Coronary artery (tissue), 2 donors: ENCODE measurements around the gene RBAK.
"Not testable (repeated sequence)": the region's sequence is repeated elsewhere in the genome, so short reads cannot be mapped to it uniquely, and the experiment has no call there.

Experiments used
- DNase-seq: peaks from one replicate; pipeline ENCODE4 v3.0.0-alpha.2; 2017; ENCODE audit warnings: low spot score
- H3K27ac ChIP-seq, 2 donors: fragments of 200-600 bp; sonication (generic); one replicate each; pipeline ENCODE4 v1.5.1; 2016 to 2019
- H3K4me3 ChIP-seq: fragments of 200-600 bp; sonication (generic); 2 replicates; pipeline ENCODE4 v1.5.1; 2016; ENCODE audit warnings: mild to moderate bottlenecking, moderate library complexity
- TF ChIP-seq, protein P1 (sequence below): fragments of 200-600 bp; sonication (generic); IDR thresholded peaks from one replicate; pipeline ENCODE4 v1.5.1; 2019; ENCODE audit warnings: antibody characterized with exemption

The RBAK gene

DNA sequence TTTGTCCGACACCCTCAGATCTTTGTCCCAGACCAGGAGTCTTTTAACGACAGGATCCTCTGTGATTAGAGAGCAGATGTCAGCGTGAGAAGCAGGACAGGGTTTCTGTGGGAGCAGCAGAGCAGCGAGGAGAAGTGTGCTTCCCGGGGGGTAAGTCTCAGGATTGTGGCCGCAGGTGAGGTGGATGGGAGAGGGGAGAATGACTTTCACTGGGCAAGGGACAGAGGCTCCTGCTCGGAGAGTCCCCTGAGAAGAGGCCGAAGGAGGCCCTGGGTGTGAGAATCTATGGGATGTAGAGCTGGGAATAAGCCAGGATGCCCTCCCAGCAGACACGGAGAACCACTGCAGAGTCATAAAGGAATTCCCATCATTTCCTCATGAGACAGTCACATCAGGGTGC lies 10.4 kb upstream of the RBAK start:
- no peak for DNase-seq
- Histone ChIP-seq H3K27ac (no peak overlapping the region), H3K4me3 (no peak overlapping the region)
- TF ChIP-seq, protein P1, sequence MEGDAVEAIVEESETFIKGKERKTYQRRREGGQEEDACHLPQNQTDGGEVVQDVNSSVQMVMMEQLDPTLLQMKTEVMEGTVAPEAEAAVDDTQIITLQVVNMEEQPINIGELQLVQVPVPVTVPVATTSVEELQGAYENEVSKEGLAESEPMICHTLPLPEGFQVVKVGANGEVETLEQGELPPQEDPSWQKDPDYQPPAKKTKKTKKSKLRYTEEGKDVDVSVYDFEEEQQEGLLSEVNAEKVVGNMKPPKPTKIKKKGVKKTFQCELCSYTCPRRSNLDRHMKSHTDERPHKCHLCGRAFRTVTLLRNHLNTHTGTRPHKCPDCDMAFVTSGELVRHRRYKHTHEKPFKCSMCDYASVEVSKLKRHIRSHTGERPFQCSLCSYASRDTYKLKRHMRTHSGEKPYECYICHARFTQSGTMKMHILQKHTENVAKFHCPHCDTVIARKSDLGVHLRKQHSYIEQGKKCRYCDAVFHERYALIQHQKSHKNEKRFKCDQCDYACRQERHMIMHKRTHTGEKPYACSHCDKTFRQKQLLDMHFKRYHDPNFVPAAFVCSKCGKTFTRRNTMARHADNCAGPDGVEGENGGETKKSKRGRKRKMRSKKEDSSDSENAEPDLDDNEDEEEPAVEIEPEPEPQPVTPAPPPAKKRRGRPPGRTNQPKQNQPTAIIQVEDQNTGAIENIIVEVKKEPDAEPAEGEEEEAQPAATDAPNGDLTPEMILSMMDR, result no peak

DNA sequence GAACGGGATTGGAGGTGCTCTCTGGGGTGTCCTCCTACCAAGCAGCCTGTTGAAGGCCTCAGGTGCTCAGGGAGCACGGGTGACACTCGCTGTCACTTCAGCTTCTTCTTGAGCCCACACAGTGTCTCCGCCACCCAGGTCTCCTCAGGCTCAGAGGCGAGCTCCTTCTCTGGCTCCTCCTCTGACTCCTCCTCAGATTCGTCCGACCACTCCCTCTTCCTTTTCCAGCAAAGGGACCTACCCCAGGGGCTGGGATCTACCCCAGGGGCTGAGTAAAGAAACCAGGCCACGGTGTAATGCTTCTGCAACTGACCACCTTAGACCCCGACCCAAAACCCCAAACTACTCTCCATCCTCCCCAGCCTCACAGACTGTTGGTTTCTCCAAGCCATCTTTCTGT lies 9.2 kb upstream of the RBAK start:
- H3K4me3 ChIP-seq, result no peak overlapping the region
- TF ChIP-seq, protein P1, result no peak
- no peak for DNase-seq
- no peak overlapping the region for H3K27ac ChIP-seq

DNA sequence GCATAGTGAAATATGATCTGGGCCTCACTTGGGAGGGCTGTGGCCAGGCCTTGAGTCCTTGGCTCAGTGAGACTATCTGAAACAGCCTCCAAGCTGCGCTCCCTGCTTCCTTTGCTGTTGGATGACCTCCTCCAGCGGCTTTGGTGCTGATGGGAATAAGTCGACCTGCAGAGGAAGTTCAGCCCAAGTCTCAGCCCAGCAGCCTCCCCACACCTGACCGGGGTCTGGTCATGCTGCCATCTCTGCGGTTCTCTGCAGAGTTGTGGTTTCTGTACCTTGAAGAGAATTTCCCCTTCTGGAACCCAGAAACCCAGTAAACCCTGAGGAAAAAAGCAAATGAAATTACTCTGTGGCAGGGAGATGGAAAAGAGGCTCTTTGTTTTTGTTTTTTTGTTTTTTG lies 4.6 kb upstream of the RBAK start:
- Histone ChIP-seq H3K4me3 (no peak overlapping the region), H3K27ac (no peak overlapping the region)
- DNase-seq, result no peak
- TF ChIP-seq, protein P1, result no peak

DNA sequence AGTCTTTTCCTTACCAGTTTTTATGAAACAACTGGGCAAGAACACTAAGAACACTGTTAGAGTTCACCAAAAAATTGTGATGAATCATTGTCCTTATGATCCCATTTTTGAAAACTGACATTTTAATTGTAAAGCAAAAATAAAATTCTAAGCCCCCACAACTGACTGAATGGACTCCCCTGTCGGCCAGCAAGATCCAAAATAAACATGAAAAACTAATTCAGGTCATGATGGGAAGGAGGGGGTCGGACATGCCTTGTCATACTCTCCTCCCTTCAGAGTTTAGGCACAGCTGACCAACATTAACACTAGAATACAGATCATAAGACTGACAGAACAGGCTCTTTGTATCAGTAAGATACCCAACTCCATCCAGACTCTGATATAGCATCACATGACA lies 2.0 kb upstream of the RBAK start:
- DNase-seq, result no peak
- TF ChIP-seq, protein P1, result no peak
- no peak overlapping the region for H3K27ac ChIP-seq
- no peak overlapping the region for H3K4me3 ChIP-seq

DNA sequence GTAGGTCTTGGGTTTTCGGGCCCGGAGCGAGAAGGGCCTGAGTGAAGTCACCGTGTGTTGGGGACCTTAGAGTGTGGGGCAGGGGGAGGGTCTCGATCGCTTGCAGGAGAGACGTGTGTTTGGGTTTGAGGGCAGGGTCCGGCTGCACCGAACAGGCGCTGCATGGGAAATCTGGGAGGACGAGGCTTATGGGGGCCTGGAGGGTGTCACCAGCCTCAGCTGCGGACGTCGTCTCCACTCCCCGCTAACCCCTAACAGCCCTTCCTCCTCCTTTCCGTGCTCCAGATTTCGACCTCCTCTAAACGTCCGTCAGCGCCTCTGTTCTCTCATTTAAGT lies 705 bp downstream of the RBAK start:
- H3K4me3 ChIP-seq, result peak overlapping the region; percentile 90
- peak overlapping the region; percentile 79 to 87 for H3K27ac ChIP-seq
- not testable (repeated sequence) for DNase-seq

DNA sequence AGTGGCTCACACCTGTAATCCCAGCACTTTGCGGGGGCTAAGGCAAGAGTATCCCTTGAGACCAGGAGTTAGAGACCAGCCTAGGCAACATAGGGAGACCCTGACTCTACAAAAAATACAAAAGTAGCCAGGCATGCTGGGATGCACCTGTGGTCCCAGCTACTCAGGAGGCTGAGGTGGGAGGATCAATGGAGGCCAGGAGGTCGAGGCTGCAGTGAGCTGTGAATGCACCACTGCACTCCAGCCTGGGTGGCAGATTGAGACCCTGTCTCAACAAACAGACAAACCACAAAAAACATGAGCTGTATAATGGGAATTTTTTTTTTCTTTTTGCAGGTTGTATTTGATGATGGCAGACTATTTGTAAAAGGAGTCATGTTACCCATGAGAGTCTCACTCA lies 1.5 kb downstream of the RBAK start:
- not testable (repeated sequence) for H3K4me3 ChIP-seq, DNase-seq, H3K27ac ChIP-seq

DNA sequence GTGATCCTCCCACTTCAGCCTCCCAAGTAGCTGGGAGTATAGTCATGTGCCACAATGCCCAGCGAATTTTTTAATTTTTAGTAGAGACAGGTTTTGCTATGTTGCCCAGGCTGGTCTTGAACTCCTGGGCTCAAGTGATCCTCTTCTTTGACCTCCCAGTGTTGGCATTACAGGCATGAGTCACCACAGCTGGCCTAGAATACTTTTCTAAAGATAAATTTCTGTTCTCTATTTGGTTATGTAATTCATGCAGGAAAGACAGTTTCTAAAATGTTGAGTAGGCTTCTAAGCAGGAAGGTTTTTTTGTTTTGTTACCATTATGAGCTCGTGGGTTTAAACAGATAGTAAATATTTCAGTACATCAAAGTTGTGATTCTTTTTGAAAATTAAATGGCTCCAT lies 5.0 kb downstream of the RBAK start:
- H3K4me3 ChIP-seq, result no peak overlapping the region
- H3K27ac ChIP-seq, result no peak overlapping the region
- TF ChIP-seq, protein P1, result no peak
- no peak for DNase-seq

DNA sequence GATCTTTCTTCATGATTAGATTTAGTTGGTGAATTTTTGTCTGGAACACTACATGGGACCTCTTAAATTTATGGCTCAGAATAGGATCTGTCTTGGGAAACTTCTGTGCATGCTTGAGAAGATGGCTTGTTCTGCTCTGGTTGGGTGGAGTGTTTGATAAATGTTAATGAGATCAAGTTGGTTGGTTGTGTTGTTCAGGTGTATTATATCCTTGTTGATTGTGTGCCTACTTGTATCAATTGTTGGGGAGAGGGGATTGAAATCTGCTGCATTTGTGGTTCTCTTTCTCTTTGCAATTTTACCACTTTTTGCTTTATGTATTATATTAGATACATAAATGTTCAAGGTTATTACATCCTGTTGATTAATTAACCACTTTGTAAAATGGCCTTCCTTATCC lies 6.1 kb downstream of the RBAK start:
- not testable (repeated sequence) for DNase-seq

DNA sequence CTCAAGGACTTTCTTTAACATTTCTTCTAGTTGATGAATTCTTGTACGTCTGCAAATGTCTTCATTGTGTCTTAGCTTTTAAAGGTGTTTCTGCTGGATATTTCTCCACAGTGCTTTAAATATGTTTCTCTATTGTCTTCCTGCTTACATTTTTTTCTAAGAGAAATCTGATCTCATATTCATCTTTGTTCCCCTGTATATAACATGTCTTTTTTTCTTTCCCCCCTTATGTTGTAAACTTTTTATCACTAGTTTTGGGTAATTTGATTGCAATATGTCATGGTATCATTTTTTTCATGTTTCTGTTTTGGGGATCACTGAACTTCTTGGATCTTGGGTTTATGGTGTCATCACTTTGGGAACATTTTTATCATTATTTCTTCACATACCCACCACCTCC lies 7.5 kb downstream of the RBAK start:
- DNase-seq, result no peak
- TF ChIP-seq, protein P1, result no peak
- H3K4me3 ChIP-seq, result no peak overlapping the region
- no peak overlapping the region for H3K27ac ChIP-seq

More for the DNA sequence above, 6.1 kb downstream of the RBAK start:
- H3K4me3 ChIP-seq, H3K27ac ChIP-seq: not testable (repeated sequence)
